Ureter (tissue), 1 donor: ENCODE data around the gene HLA-DOA. TPM values are rescaled to one million over a fixed set of nuclear protein-coding genes. Genes with fewer than 3 reads are reported as not detected.

Source experiments
- DNase-seq: peaks from one replicate; pipeline ENCODE4 v3.0.0-alpha.2; 2020; ENCODE audit warnings: low spot score
- total RNA-seq: library from RNA; stranded (reverse); gene quantifications from one replicate; pipeline ENCODE4 v1.2.4, GENCODE V29; 2023
- donor health status: DM: yes; HTN: yes; CAD: no.

Gene HLA-DOA
- total RNA-seq, 1 donor from 2014 or later, result 25.6 TPM

- DNase-seq, result no peak
These were observed 31.5 kb downstream of the HLA-DOA start for GRCh38 chr6:32977953-32978324.

DNA sequence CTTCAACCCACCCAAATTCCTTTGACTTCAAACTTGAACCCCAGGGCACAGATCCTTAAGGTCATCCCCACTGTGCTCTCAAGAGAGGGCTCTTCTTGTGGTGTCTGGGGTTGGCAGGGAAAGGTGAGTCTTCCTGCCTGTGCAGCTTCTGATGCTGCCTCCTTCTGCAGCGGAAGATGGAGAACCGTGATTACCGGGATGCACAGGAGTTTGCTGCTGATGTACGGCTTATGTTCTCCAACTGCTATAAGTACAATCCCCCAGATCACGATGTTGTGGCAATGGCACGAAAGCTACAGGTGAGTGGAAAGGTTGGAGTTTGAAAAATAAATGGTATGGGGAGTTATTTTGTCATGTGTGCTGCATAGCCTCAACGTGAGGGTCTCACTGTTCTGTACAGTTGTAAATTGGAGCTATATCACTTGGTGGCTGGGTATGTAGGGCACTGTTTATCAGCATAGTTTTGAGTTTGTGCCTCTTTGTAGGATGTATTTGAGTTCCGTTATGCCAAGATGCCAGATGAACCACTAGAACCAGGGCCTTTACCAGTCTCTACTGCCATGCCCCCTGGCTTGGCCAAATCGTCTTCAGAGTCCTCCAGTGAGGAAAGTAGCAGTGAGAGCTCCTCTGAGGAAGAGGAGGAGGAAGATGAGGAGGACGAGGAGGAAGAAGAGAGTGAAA, 32.0 kb downstream of the HLA-DOA start:
- DNase-seq, result no peak

- DNase-seq, result no peak
These were observed 32.9 kb downstream of the HLA-DOA start for GRCh38 chr6:32976334-32977069.

GRCh38 chr6:32975886-32976285, 33.5 kb downstream of the HLA-DOA start:
- no peak for DNase-seq

DNA sequence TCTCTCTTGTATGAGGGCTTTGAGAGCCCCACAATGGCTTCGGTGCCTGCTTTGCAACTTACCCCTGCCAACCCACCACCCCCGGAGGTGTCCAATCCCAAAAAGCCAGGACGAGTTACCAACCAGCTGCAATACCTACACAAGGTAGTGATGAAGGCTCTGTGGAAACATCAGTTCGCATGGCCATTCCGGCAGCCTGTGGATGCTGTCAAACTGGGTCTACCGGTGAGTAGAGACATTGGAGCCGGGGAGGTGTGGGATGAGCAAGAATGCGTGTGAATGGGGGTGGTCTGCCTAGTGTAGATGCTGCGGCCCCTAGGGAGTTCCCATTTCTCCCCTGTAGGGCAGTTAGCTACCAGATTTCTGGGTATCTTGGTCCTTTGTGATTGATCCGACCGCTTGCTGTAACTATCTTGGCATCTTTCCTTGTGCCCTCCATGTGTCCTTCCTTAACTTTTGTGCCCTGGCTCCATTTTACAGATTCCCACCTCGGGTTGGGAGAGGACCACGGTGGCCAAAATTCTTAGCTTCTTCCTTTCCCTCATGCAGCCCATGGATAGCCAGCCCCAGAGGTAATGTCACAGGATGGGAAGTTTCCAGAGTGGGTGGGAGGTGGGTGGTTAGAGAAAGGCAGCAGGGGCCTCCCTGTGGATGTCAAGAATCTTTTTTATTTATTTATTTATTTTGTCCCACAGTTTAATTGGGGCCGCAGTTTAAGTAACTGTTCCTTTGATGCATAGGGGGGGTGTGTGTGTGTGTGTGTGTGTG, 34.7 kb downstream of the HLA-DOA start:
- no peak for DNase-seq

- DNase-seq, result no peak
These were observed 35.4 kb downstream of the HLA-DOA start for GRCh38 chr6:32974016-32974333.

DNA sequence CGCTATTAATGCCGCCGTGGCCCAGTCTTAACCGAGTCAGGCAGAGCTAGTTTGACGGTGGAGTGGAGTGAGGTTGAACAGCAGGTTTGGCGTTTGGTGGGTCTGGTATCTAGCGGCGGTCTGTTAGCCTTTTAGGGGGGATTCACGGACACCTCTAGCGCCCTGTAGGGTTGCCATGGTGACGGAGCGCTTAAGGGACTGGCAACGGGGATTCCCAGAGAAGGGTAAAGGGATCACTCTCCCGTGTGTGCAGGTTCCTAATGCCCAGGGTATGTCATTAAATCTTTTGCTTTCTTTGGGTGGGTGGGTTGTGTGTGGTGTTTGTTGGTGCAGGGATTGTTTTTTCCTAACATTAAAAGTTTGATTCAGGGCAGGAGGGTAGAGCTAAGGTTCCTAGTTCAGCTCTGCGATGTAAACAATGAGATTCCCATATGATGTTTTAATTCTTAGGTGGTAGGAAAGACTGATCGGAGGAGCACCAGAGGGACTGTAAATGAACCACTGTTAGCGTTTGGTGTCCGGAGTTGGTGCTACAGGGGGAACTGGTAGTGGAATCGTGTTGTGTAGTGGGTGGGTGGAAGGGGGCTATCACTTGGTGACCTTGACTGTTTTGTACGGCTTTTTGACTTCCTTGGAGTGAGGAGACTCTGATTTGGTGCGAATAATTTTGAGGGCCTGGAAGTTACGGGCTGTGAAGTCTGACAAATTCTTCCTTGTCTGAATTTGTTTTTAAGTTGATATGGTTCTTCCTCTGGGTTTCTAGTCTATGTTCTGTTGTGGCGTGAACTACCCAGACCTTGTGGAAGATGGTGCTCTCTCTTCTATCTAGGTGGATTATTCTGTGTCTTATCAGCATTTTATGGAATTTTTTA, 36.0 kb downstream of the HLA-DOA start:
- DNase-seq, result no peak

DNA sequence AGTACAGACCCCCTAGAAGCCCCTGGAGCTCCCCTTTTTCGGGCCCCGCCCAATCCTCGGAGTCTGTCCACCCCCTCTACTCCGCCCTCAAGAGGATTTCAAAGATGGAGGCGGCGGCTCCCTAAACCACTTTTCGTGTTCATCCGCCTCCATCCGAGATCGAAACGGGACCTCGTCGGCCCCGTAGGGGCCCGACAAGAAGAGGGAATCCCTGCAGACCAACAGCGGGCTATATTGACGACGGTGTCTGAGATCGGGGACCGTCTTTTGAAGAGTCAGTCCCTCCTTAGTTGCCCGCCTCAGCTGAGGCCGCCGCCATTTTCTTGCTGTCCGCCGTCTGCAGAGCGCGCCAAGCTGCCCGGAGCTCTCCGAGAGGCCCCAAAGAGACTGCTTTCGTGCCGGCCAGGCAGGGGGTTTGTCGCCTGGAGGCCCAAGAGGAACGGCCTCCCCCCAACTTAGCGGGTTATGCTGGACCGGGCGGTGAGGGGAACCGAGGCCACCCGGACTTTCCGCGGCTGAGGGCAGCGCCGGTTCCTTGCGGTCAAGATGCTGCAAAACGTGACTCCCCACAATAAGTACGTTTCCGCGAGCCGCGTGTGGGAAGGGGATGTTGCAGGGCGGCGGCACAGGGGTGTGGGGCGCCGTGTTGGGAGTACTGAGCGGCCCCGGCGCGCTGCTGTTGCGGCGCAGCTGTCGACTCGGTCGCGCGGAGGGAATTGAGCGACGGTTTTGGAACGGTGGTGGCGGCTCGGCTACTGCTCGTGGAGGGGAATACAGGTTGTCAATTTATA, 36.8 kb downstream of the HLA-DOA start:
- DNase-seq, result no peak

DNA sequence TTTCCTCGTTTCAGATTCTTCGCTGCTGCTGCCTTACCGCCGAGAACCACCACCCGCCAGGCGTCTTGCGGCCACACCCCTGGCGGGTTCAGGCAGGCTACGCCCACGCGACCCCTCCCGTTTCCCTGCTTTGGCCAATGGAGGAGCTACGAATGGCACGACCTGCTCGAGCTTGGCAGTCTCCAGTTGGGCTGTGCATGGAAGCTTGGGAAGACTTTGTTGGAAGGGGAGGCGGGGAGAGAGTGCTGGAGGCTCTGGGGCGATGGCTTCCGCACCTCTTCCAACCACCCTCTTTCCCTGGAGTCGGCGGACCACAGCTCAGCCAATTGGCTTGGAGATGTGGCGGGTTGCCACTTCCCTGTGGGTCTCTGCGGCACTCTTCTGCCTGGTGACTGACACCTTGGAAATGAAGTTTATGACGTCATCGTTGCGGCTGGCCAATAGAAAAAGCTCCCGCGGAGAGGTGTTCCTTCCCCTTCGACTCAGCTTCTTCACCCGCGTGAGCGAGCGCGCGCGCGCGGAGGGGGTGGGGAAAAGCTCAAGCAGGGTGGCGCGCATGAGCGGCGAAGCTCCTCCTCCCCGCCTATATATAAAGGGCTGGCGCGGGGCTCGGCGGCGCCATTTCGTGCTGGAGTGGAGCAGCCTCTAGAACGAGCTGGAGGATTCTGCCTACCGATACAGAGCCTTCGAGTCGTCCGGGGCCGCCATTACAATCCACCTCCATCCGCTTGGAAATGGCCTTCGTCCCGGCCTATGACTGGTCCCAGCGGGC, 37.6 kb downstream of the HLA-DOA start:
- peak; percentile 100 for DNase-seq

- no peak for DNase-seq
These were observed 38.2 kb downstream of the HLA-DOA start for GRCh38 chr6:32971242-32971580.

- peak; percentile 93 for DNase-seq
These were observed 38.8 kb downstream of the HLA-DOA start for GRCh38 chr6:32970413-32971241.

- DNase-seq, result peak; percentile 82
These were observed 39.5 kb downstream of the HLA-DOA start for GRCh38 chr6:32969685-32970412.

DNA sequence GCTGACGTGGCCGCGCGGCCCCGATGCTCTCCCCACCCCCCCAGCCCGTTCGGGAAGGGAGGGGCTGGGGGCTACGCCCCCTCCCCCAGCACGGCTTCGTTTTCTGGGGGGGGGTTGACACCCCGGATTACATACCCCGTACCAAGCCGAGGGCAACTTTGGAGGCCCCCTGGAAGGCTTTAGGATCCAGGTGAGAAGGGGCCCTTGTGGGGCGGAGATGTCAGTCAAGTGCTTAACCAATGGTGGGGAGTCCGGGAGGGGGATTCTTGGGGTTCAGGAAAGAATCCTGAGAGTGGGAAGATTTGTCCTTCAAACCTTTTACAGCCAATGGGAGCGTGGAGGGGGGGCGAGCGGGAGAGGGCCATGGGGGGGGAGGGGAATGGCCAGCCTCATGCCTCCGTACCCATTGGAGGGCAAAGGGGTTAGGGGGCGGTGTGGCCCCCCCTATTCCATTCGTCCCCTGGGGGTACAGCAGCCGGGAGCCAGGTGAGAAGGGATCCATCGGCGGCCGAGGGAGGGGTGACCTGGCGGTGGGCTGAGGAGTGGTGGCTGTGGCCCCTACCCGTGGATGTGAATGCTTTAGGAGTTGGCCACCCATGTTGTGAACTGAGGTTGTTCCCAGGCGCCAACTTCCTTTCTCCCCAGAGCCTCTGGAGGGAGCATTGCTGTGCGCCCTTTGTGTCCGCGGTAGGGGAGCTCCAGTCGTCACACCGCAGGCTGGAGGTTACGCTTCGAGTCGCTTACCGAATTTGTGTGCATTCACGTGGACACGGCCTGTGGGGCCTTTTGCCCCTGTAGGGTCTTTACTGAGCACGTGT, 40.3 kb downstream of the HLA-DOA start:
- peak; percentile 81 for DNase-seq

DNA sequence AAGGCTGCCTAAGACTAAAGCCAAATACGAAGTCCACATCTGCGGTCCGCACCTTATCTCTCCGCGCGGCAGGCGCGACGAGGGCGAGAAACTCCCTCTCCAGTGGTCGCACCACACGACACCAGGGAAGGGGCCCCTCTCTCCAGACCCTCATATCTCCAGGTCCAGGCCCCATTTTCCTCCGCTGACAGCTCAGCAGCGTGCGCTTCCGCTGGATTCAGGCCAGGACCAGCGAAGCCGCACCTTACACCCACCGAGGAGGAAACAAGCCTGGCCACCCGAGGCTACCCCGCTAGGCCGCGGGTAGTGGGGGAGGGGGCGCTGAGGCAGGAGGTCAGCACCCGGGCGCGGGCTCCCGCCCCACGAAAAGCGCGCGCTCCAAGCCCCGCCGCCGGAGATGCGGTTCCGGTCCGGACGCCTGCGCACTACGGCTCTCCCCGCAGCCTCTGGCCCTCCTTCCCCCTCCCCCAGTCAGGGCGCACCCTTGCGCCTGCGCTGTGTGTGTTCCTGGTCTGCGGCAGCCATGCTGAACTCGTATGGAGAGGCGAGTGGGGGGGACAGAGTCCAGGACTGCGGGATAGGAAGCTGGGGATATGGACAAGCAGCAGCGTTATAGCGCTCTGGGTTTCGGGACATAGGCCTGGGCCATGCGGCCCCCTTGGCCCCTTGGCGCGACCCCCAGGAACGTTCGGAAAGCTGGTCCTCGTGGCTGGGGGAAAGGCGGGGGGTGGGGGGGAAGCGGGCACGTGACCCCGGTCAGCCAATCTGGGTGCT, 41.1 kb downstream of the HLA-DOA start, which contains the start of gene BRD2:
Gene BRD2 (plus strand): TSS at position 502 of the 774 bp plus-strand sequence. CDS start 4,305 bp downstream, outside the sequence.
- DNase-seq, result peak; percentile 97

GRCh38 chr6:32967151-32968091, 42.0 kb downstream of the HLA-DOA start:
- DNase-seq, result no peak

- DNase-seq, result no peak
These were observed 44.6 kb downstream of the HLA-DOA start for GRCh38 chr6:32964776-32965175.
